T-cell (primary cell): ENCODE data around the gene DNAAF3. TPM values are rescaled to one million over a fixed set of nuclear protein-coding genes. Genes with fewer than 3 reads are reported as not detected.

Experiments
- ATAC-seq, 4 experiments: fragments of 200-7000 bp in 3 of 4; fragments of 150-1000 bp in 1 of 4; cut with Tn5 transposase; replicated peaks in 1 of 4; 1 replicate in 3 of 4; 2 replicates in 1 of 4; pipeline ENCODE4 v1.10.0; 2021; ENCODE audit warnings: moderate library complexity in 3 of 4, mild to moderate bottlenecking in 2 of 4, moderate number of reproducible peaks in 1 of 4
- CTCF ChIA-PET, 2 donors: fragments of 300-600 bp; sonication (Branson Sonifier 250); formaldehyde crosslinking; loops; one replicate each; lab custom pipeline; 2022; ENCODE audit warnings: antibody characterized with exemption in 2 of 2; lab: Charles Lee
- POLR2A ChIA-PET, 2 donors: fragments of 300-600 bp; sonication (Branson Sonifier 250); formaldehyde crosslinking; loops; one replicate each; lab custom pipeline; 2022; ENCODE audit warnings: antibody characterized with exemption in 2 of 2; lab: Charles Lee
- DNase-seq, 35 experiments: peaks; one replicate each; pipeline versions ENCODE4 v3.0.0 to v3.0.0-alpha.2; 2013 to 2023
- H3K27ac ChIP-seq: one replicate; pipeline ENCODE4 v1.5.1; 2013; ENCODE audit warnings: low read length
- H3K27me3 ChIP-seq, 2 experiments: replicated peaks in 1 of 2; 1 replicate in 1 of 2; 2 replicates in 1 of 2; pipeline versions ENCODE4 v1.6.1 to v1.7.0; 2013; ENCODE audit warnings: low read length in 1 of 2, mixed read lengths in 1 of 2; ENCODE audit not compliant: control insufficient read depth in 2 of 2, insufficient read depth in 2 of 2; ENCODE audit errors: extremely low read depth in 1 of 2
- H3K36me3 ChIP-seq, 2 donors: 1 replicate in 1 of 2; 2 replicates in 1 of 2; pipeline versions ENCODE4 v1.6.1 to v1.7.0; 2013; ENCODE audit warnings: low read length in 1 of 2; ENCODE audit not compliant: control insufficient read depth in 2 of 2, insufficient read depth in 1 of 2; ENCODE audit errors: extremely low read depth in 1 of 2
- H3K4me1 ChIP-seq, 2 experiments: 1 replicate in 1 of 2; 2 replicates in 1 of 2; pipeline versions ENCODE4 v1.6.1 to v1.7.0; 2013; ENCODE audit warnings: low read length in 2 of 2, mixed read lengths in 1 of 2; ENCODE audit not compliant: insufficient read depth in 2 of 2, control insufficient read depth in 1 of 2; ENCODE audit errors: extremely low read depth in 1 of 2
- H3K4me3 ChIP-seq, 2 donors: 1 replicate in 1 of 2; 2 replicates in 1 of 2; pipeline versions ENCODE4 v1.5.1 to v1.7.0; 2013; ENCODE audit warnings: mild to moderate bottlenecking in 2 of 2, low read length in 1 of 2, moderate library complexity in 1 of 2; ENCODE audit not compliant: control insufficient read depth in 1 of 2; ENCODE audit errors: extremely low read depth in 1 of 2
- H3K9me3 ChIP-seq: 2 replicates; pipeline ENCODE4 v1.7.0; 2013
- H3K27ac Mint-ChIP-seq, 2 donors: one replicate each; pipeline ENCODE4 v1.8.0; 2020 to 2021; ENCODE audit warnings: mild to moderate bottlenecking in 2 of 2, mixed read lengths in 2 of 2
- H3K27me3 Mint-ChIP-seq, 2 donors: one replicate each; pipeline ENCODE4 v1.8.0; 2021 to 2022; ENCODE audit warnings: mixed read lengths in 2 of 2
- H3K36me3 Mint-ChIP-seq: one replicate; pipeline ENCODE4 v1.8.0; 2021; ENCODE audit warnings: mixed read lengths
- H3K4me1 Mint-ChIP-seq, 3 donors: one replicate each; pipeline ENCODE4 v1.8.0; 2020 to 2022; ENCODE audit warnings: mixed read lengths in 3 of 3, mild to moderate bottlenecking in 1 of 3
- H3K4me3 Mint-ChIP-seq, 3 donors: one replicate each; pipeline ENCODE4 v1.8.0; 2020 to 2022; ENCODE audit warnings: mild to moderate bottlenecking in 3 of 3, mixed read lengths in 3 of 3, moderate library complexity in 3 of 3
- H3K9me3 Mint-ChIP-seq, 3 donors: one replicate each; pipeline ENCODE4 v1.8.0; 2020 to 2022; ENCODE audit warnings: mixed read lengths in 3 of 3
- WGBS: methylation state at CpG from one replicate; pipeline ENCODE4 v1.1.5; 2013; ENCODE audit warnings: missing lambda C conversion rate; ENCODE audit not compliant: insufficient coverage; 5-methylcytosine and 5-hydroxymethylcytosine counted together
- total RNA-seq, 35 experiments: library from RNA in 6 of 35; stranded (reverse) in 6 of 35; fragments of 120-200 nt in 1 of 35; gene quantifications; one replicate each; pipeline versions ENCODE4 v1.2.1 to v1.2.4 and lab custom pipeline; 2013 to 2026

Gene DNAAF3
- total RNA-seq, 5 donors from 2014 or later (not counting 1 experiment from before 2014, with no cell fraction given), result not detected

DNA sequence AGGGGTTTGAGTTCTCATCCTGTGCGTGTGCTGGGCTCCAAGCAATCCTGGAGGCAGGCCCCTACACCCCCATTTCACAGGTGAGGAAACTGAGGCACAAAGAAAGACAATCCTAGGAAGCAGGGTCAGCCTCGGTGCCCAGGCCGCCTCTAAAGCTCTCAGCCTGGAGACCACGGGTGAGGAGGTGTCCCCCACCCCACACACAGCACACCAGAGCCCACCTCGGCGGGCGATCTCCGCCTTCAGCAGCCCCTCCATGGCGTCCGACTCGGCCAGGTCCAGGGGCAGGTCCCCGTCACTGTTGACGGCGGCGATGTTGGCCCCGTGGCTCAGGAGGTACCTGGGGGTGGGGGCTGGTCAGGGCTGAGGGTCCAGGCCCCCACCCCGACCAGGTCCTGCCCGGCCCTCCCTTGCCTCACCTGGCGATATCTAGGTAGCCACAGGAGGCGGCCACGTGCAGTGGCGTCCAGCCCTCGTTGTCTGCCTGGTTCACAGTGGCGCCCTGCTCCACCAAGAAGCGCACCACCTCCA, 54.1 kb downstream of the DNAAF3 start:
- DNase-seq, result no peak
- no peak for ATAC-seq
- H3K4me1 ChIP-seq, result peaks cover 9 to 33% of the 10 kb centered on the region in 2 experiments
- peaks cover 16% of the 10 kb centered on the region for H3K36me3 Mint-ChIP-seq
- H3K4me3 Mint-ChIP-seq, result no peak overlapping the region
- H3K4me1 Mint-ChIP-seq, result peaks cover 16 to 33% (median 24%) of the 10 kb centered on the region in 3 donors
- H3K27ac Mint-ChIP-seq, result no peak overlapping the region
- H3K4me3 ChIP-seq, result no peak overlapping the region
- 86% methylated on average over 13 of the region's 25 CpGs for WGBS
- peaks cover 10 to 11% of the 10 kb centered on the region in 2 donors for H3K36me3 ChIP-seq
- no peaks in the 10 kb centered on the region for H3K9me3 Mint-ChIP-seq
- no peak overlapping the region for H3K27ac ChIP-seq
- no peaks in the 10 kb centered on the region for H3K9me3 ChIP-seq
- H3K27me3 ChIP-seq, result no peaks in the 10 kb centered on the region
- POLR2A ChIA-PET, result no interaction called here
- CTCF ChIA-PET, result no interaction called here
- H3K27me3 Mint-ChIP-seq, result no peaks in the 10 kb centered on the region

DNA sequence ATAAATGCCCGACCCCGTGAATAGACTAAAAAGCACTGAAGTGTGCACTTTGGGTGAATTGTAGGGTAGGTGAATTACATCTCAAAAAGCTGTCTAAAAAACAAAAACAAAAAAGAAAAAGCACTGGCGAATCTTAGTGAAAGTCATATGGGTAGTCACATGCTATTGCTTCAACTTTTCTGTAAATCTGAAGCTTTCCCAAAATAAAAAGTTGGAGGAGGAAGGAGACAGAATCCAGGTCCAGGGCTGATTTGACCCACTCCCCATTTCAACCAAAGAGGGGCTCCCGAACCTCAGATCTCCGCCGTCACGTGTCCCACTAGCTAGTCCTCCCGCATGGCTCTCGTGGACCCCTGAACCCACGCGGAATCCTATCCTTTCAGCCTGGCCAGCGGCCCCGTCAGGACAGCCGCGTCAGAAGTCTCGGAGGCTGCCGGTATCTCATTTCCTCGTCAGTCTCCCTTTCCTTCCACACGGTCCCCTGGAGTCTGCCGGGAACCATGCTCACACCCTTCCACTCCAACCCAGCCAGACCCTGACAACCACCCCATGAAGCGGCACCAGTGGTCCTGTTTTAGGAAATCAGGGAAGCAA, 55.1 kb downstream of the DNAAF3 start:
- Histone ChIP-seq H3K9me3 (no peaks in the 10 kb centered on the region), H3K36me3 (peaks cover 10 to 11% of the 10 kb centered on the region in 2 donors), H3K4me3 (no peak overlapping the region), H3K27ac (no peak overlapping the region), H3K4me1 (peaks cover 7 to 26% of the 10 kb centered on the region in 2 experiments), H3K27me3 (no peaks in the 10 kb centered on the region)
- WGBS, result 97% methylated on average over 18 of the region's 21 CpGs
- CTCF ChIA-PET, result no interaction called here
- POLR2A ChIA-PET, result no interaction called here
- peaks cover 16 to 28% (median 23%) of the 10 kb centered on the region in 3 donors for H3K4me1 Mint-ChIP-seq
- no peaks in the 10 kb centered on the region for H3K9me3 Mint-ChIP-seq
- H3K27ac Mint-ChIP-seq, result no peak overlapping the region
- H3K4me3 Mint-ChIP-seq, result no peak overlapping the region
- no peaks in the 10 kb centered on the region for H3K27me3 Mint-ChIP-seq
- peaks cover 23% of the 10 kb centered on the region for H3K36me3 Mint-ChIP-seq
- ATAC-seq (no peak), DNase-seq (no peak)

DNA sequence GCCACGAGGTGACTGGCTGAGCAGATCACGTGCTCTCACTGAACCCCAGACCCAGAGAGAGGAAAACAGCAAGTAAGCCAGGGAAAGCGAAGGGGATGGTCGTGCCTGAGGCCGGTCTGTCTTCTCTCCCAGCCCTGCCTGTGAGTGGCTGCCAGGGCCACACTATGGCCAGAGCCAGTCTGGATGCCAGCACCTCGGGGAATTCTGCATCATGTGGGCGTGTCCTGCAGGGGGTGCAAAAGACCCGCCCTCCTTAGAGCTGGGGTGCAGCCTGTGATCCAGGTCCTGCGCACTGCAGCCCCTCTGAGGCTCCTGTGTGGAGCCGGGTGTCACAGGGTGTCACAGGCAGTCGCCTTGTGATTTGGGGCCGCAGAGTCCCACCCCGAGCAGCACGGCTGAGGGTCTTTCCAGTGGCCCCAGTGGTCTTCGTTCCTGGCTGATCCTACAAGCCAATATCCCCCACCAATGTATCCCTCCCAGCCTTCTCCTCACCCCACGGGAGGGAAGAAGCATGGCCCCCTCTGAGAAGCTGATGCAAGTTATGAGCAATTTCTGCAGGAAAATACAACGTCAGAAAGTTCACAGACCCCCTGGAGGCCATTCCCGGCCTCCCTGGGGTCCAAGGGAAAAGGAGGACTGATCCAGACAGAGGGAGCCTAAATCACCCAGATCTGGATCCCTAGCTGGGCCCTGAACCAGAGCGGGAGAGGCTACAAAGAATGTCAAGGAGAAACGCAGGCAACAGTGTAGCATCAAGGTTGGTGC, 56.7 kb downstream of the DNAAF3 start:
- no peaks in the 10 kb centered on the region for H3K27me3 Mint-ChIP-seq
- Histone ChIP-seq H3K9me3 (no peaks in the 10 kb centered on the region), H3K27me3 (no peaks in the 10 kb centered on the region), H3K4me3 (no peak overlapping the region), H3K36me3 (peaks cover 11 to 15% of the 10 kb centered on the region in 2 donors), H3K27ac (no peak overlapping the region), H3K4me1 (peaks cover 0 to 12% of the 10 kb centered on the region in 2 experiments)
- CTCF ChIA-PET, result no interaction called here
- peaks cover 1 to 11% (median 7%) of the 10 kb centered on the region in 3 donors for H3K4me1 Mint-ChIP-seq
- DNase-seq (no peak), ATAC-seq (no peak)
- 96% methylated on average over 18 of the region's 20 CpGs for WGBS
- H3K27ac Mint-ChIP-seq, result no peak overlapping the region
- peaks cover 29% of the 10 kb centered on the region for H3K36me3 Mint-ChIP-seq
- H3K4me3 Mint-ChIP-seq, result no peak overlapping the region
- POLR2A ChIA-PET, result interaction anchor here in 1 of 2 donors (0.5 kb wide), 1 partner anchor 11 kb away, joined by 3 read pairs; no protein-coding TSS in a partner anchor
- no peaks in the 10 kb centered on the region for H3K9me3 Mint-ChIP-seq

Other genes with a start within 250 kb of the DNAAF3 start
- gene NLRP7, start 219.1 kb downstream of the DNAAF3 start, total RNA-seq, result not detected
- 1 to 10 TPM; 1.2 to 9.8 (median 6.5) TPM for gene NLRP2, start 200.2 kb downstream of the DNAAF3 start, total RNA-seq
- under 1 TPM in 4 of 5 donors, not detected in 1; 0.33 to 0.55 (median 0.47) TPM for gene GP6, start 128.3 kb downstream of the DNAAF3 start, total RNA-seq
- 10 to 100 TPM; 12.4 to 35.8 (median 21.6) TPM for gene RDH13, start 103.5 kb downstream of the DNAAF3 start, total RNA-seq
- gene EPS8L1, start 90.7 kb downstream of the DNAAF3 start, total RNA-seq, result 1 to 10 TPM; 1.1 to 3.5 (median 2.0) TPM
- gene PPP1R12C, start 49.0 kb downstream of the DNAAF3 start, total RNA-seq, result 100 to 1,000 TPM; 129 to 197 (median 173) TPM
- gene TNNT1, start 17.4 kb downstream of the DNAAF3 start, total RNA-seq, result under 1 TPM in 2 of 5 donors, not detected in 3; 0.36 to 0.76 TPM
- not detected for gene TNNI3, start 8.9 kb downstream of the DNAAF3 start, total RNA-seq
- gene SYT5, start 13.7 kb upstream of the DNAAF3 start, total RNA-seq, result 1 to 10 TPM in 2 of 5 donors, not detected in 3; 2.7 to 2.9 TPM
- 1 to 10 TPM in 1 of 5 donors, under 1 TPM in 2, not detected in 2; 0.16 to 1.1 (median 0.51) TPM for gene PTPRH, start 42.9 kb upstream of the DNAAF3 start, total RNA-seq
- gene TMEM86B, start 62.1 kb upstream of the DNAAF3 start, total RNA-seq, result 10 to 100 TPM; 10.6 to 22.4 (median 18.2) TPM
- 100 to 1,000 TPM; 173 to 208 (median 194) TPM for gene PPP6R1, start 92.4 kb upstream of the DNAAF3 start, total RNA-seq
- 10 to 100 TPM; 16.8 to 27.6 (median 24.7) TPM for gene HSPBP1, start 113.5 kb upstream of the DNAAF3 start, total RNA-seq
- gene BRSK1, start 117.4 kb upstream of the DNAAF3 start, total RNA-seq, result 1 to 10 TPM; 2.9 to 5.8 (median 3.9) TPM
- gene TMEM150B, start 158.7 kb upstream of the DNAAF3 start, total RNA-seq, result under 1 TPM in 1 of 5 donors, not detected in 4; 0.47 TPM
- 10 to 100 TPM; 24.4 to 71.8 (median 30.7) TPM for gene KMT5C, start 173.3 kb upstream of the DNAAF3 start, total RNA-seq
- gene COX6B2, start 188.1 kb upstream of the DNAAF3 start, total RNA-seq, result under 1 TPM in 2 of 5 donors, not detected in 3; 0.12 to 0.51 TPM
- gene GARIN5B, start 196.6 kb upstream of the DNAAF3 start, total RNA-seq, result not detected
- gene IL11, start 203.8 kb upstream of the DNAAF3 start, total RNA-seq, result under 1 TPM in 2 of 5 donors, not detected in 3; 0.53 to 0.96 TPM
- gene TMEM190, start 210.2 kb upstream of the DNAAF3 start, total RNA-seq, result not detected
- 10 to 100 TPM; 10.8 to 23.2 (median 20.0) TPM for gene TMEM238, start 217.7 kb upstream of the DNAAF3 start, total RNA-seq
- gene RPL28, start 219.3 kb upstream of the DNAAF3 start, total RNA-seq, result 1,000 to 10,000 TPM; 3,465 to 4,436 (median 4,286) TPM
- gene UBE2S, start 241.2 kb upstream of the DNAAF3 start, total RNA-seq, result 10 to 100 TPM; 27.5 to 75.2 (median 35.1) TPM